ENCODE results near the gene TSGA10IP.

DNA sequence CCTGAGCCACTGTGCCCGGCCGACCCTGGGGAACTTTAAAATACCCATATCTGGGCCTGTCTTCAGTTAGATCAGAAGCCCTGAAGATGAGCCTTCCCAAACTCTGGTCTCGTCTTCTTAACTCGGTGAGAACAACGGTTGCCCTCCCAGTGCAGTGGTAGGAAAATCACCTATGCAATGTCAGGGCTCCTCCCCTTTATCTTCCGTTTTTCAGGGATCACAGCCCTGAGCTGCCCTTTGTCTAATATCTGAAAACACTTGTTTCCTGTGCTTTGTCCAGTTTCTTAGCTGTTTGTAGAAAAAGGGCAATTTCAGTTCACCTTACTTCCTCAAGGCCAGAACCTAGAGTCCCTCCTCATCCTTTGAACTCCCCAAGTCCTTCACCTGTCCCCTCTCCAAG is 16.6 kb upstream of the TSGA10IP start:
- TF ChIP-seq CTCF (IDR thresholded peaks at IDR 0.05) (no peak), POLR2A (IDR thresholded peaks at IDR 0.05) (no peak)
